NOMO-1 treated with dmso at 0.1 percent for 144 hours (cell line): ENCODE results near the gene SRR.
A peak's percentile ranks its signal among the peaks of the same experiment; 100 is the strongest.
"Not testable (repeated sequence)": the region's sequence is repeated elsewhere in the genome, so short reads cannot be mapped to it uniquely, and the experiment has no call there.

Source experiments
- DNase-seq: peaks from one replicate; lab custom pipeline; 2025; ENCODE audit not compliant: unreplicated experiment; lab: John Stamatoyannopoulos, UW

The SRR gene

GRCh38 chr17:2303204-2304188 is at the start of gene SRR, which contains the start of gene SMG6:
SRR (plus strand) TSS chr17:2303950; CDS start chr17:2315561, 11,611 bp downstream.
SMG6 (minus strand) TSS chr17:2303785; CDS start chr17:2303720, 65 bp downstream.
- peak; percentile 89 for DNase-seq

- not testable (repeated sequence) for DNase-seq
Measured at GRCh38 chr17:2258830-2259229, 44.9 kb upstream of the SRR start.

GRCh38 chr17:2259769-2260536 is 43.8 kb upstream of the SRR start:
- DNase-seq: no peak

GRCh38 chr17:2262135-2262587 is 41.6 kb upstream of the SRR start:
- no peak for DNase-seq

GRCh38 chr17:2263183-2264066 is 40.3 kb upstream of the SRR start:
- DNase-seq: no peak

GRCh38 chr17:2264067-2264860 is 39.5 kb upstream of the SRR start:
- DNase-seq: no peak

- not testable (repeated sequence) for DNase-seq
Measured at GRCh38 chr17:2265166-2265565, 38.6 kb upstream of the SRR start.

- DNase-seq: no peak
Measured at GRCh38 chr17:2266045-2266864, 37.5 kb upstream of the SRR start.

GRCh38 chr17:2266865-2267228 is 36.9 kb upstream of the SRR start:
- no peak for DNase-seq

GRCh38 chr17:2267354-2267753 is 36.4 kb upstream of the SRR start:
- no peak for DNase-seq

- no peak for DNase-seq
Measured at GRCh38 chr17:2271985-2272702, 31.6 kb upstream of the SRR start.

- DNase-seq: no peak
Measured at GRCh38 chr17:2274414-2274813, 29.3 kb upstream of the SRR start.

GRCh38 chr17:2275722-2276121 is 28.0 kb upstream of the SRR start:
- DNase-seq: no peak

- no peak for DNase-seq
Measured at GRCh38 chr17:2277429-2278170, 26.1 kb upstream of the SRR start.

- DNase-seq: no peak
Measured at GRCh38 chr17:2279707-2280106, 24.0 kb upstream of the SRR start.

GRCh38 chr17:2282297-2282873 is 21.4 kb upstream of the SRR start:
- DNase-seq: peak; percentile 19

GRCh38 chr17:2283302-2283701 is 20.4 kb upstream of the SRR start:
- no peak for DNase-seq
